ENCODE results near the gene ARHGEF37. TPM values are rescaled to one million over a fixed set of nuclear protein-coding genes. Genes with fewer than 3 reads are reported as not detected.
"Not testable (repeated sequence)": the region's sequence is repeated elsewhere in the genome, so short reads cannot be mapped to it uniquely, and the experiment has no call there.

Gene ARHGEF37
- total RNA-seq, 5 donors from 2014 or later (not counting 1 experiment from before 2014, with no cell fraction given) = 0.07 to 1.0 (median 0.59) TPM; not detected in 1

- no peaks in the 10 kb centered on the region for H3K36me3 Mint-ChIP-seq
- H3K4me3 Mint-ChIP-seq = no peak overlapping the region
- Histone ChIP-seq H3K27ac (ENCODE audit: low read length) (no peak overlapping the region), H3K36me3 (ENCODE audit: control insufficient read depth in 2 of 2, extremely low read depth in 1 of 2, insufficient read depth in 1 of 2, low read length in 1 of 2) (no peaks in the 10 kb centered on the region), H3K27me3 (replicated peaks in 1 of 2; ENCODE audit: control insufficient read depth in 2 of 2, extremely low read depth in 1 of 2, insufficient read depth in 2 of 2, low read length in 1 of 2) (no peaks in the 10 kb centered on the region), H3K4me3 (ENCODE audit: control insufficient read depth in 1 of 2, extremely low read depth in 1 of 2, low read length in 1 of 2) (no peak overlapping the region), H3K4me1 (ENCODE audit: control insufficient read depth in 1 of 2, extremely low read depth in 1 of 2, insufficient read depth in 2 of 2, low read length in 2 of 2) (peaks cover 6 to 12% of the 10 kb centered on the region in 2 experiments), H3K9me3 (no peaks in the 10 kb centered on the region)
- peaks cover 20 to 25% (median 22%) of the 10 kb centered on the region in 3 donors for H3K4me1 Mint-ChIP-seq
- H3K27me3 Mint-ChIP-seq = no peaks in the 10 kb centered on the region
- ChIA-PET POLR2A (no interaction called here), CTCF (no interaction called here)
- WGBS (ENCODE audit: insufficient coverage) = 95% methylated on average over 2 of the region's 2 CpGs
- H3K27ac Mint-ChIP-seq = no peak overlapping the region
- DNase-seq = no peak
- no peak for ATAC-seq (replicated peaks in 1 of 4)
- no peaks in the 10 kb centered on the region for H3K9me3 Mint-ChIP-seq
These were observed 21.6 kb upstream of the ARHGEF37 start for GRCh38 chr5:149559706-149560105.

GRCh38 chr5:149561848-149562247 is 19.4 kb upstream of the ARHGEF37 start:
- H3K36me3 ChIP-seq (ENCODE audit: control insufficient read depth in 2 of 2, extremely low read depth in 1 of 2, insufficient read depth in 1 of 2, low read length in 1 of 2) = no peaks in the 10 kb centered on the region
- no peaks in the 10 kb centered on the region for H3K27me3 ChIP-seq (replicated peaks in 1 of 2; ENCODE audit: control insufficient read depth in 2 of 2, extremely low read depth in 1 of 2, insufficient read depth in 2 of 2, low read length in 1 of 2)
- ChIA-PET POLR2A (interaction anchor here in 1 of 2 donors (1.4 kb wide), 1 partner anchor 11 kb away, joined by 5 read pairs; no protein-coding TSS in a partner anchor), CTCF (interaction anchor here (0.7 to 2.4 kb wide), 8 partner anchors 43 to 204 kb away, joined by 3 to 11 read pairs (median 4); no protein-coding TSS in a partner anchor)
- DNase-seq (no peak), ATAC-seq (replicated peaks in 1 of 4) (peak in 3 of 4 experiments; percentile 50 to 90 (median 87))
- no peaks in the 10 kb centered on the region for H3K27me3 Mint-ChIP-seq
- H3K4me1 ChIP-seq (ENCODE audit: control insufficient read depth in 1 of 2, extremely low read depth in 1 of 2, insufficient read depth in 2 of 2, low read length in 2 of 2) = peaks cover 6 to 12% of the 10 kb centered on the region in 2 experiments
- no peak overlapping the region for H3K4me3 ChIP-seq (ENCODE audit: control insufficient read depth in 1 of 2, extremely low read depth in 1 of 2, low read length in 1 of 2)
- H3K9me3 Mint-ChIP-seq = no peaks in the 10 kb centered on the region
- no peaks in the 10 kb centered on the region for H3K36me3 Mint-ChIP-seq
- peak overlapping the region; percentile 13 to 20 for H3K27ac Mint-ChIP-seq
- H3K9me3 ChIP-seq = no peaks in the 10 kb centered on the region
- H3K4me3 Mint-ChIP-seq = no peak overlapping the region
- no CpG with 5 or more reads among the region's 2 CpGs for WGBS (ENCODE audit: insufficient coverage)
- H3K27ac ChIP-seq (ENCODE audit: low read length) = peak overlapping the region; percentile 3
- peaks cover 20 to 25% (median 22%) of the 10 kb centered on the region in 3 donors for H3K4me1 Mint-ChIP-seq

DNA sequence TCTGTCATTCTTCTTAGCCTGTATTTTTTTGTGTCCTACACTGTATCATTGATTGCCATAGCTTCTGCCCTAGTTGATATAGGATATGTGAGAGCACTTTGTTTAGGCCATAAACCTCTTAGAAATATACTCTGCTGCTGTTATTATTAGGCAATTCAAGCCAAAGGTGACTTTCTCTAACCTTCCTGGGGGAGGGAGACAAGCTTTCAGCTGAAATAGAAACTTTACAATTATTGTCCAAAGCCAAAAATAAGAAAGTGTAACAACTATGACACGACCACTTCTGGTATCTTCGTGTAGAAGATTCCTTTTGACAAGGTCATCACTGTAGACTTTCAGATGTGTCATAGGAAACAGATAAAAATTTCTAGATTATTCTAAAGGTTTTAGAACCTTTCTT is 17.8 kb upstream of the ARHGEF37 start:
- H3K27ac Mint-ChIP-seq = peak overlapping the region; percentile 61 to 68
- no peak for ATAC-seq (replicated peaks in 1 of 4)
- POLR2A ChIA-PET = interaction anchor here in 1 of 2 donors (1.0 kb wide), 1 partner anchor 14 kb away, joined by 5 read pairs; no protein-coding TSS in a partner anchor

DNA sequence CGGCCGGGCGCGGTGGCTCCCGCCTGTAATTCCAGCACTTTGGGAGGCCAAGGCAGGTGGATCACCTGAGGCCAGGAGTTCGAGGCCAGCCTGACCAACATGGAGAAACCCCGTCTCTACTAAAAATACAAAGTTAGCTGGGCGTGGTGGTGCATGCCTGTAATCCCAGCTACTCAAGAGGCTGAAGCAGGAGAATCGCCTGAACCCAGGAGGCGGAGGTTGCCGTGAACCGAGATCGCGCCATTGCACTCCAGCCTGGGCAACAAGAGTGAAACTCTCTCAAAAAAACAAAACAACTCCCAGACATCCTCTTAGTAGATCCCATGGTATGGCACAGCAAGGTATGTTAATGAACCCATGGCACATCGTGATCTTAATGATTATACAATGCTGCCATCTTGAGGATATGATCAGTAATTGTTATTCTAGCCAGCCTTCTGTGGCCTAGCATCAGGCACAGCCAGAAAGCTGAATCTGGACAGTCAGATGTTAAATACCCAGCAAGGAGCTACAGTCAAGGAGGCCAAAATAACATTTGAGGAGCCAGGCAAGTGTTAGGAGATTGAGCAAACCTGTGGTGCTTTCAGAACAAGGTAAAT is 16.7 kb upstream of the ARHGEF37 start:
- peaks cover 20 to 25% (median 22%) of the 10 kb centered on the region in 3 donors for H3K4me1 Mint-ChIP-seq
- DNase-seq (peak in 10 of 35 experiments; percentile 9 to 81 (median 18)), ATAC-seq (replicated peaks in 1 of 4) (peak; percentile 78 to 97 (median 86))
- not testable (repeated sequence) for H3K4me3 Mint-ChIP-seq; H3K27ac Mint-ChIP-seq; H3K4me3 ChIP-seq (ENCODE audit: control insufficient read depth in 1 of 2, extremely low read depth in 1 of 2, low read length in 1 of 2); H3K36me3 Mint-ChIP-seq; H3K9me3 Mint-ChIP-seq; H3K27ac ChIP-seq (ENCODE audit: low read length); H3K27me3 ChIP-seq (replicated peaks in 1 of 2; ENCODE audit: control insufficient read depth in 2 of 2, extremely low read depth in 1 of 2, insufficient read depth in 2 of 2, low read length in 1 of 2); H3K36me3 ChIP-seq (ENCODE audit: control insufficient read depth in 2 of 2, extremely low read depth in 1 of 2, insufficient read depth in 1 of 2, low read length in 1 of 2); H3K9me3 ChIP-seq; H3K27me3 Mint-ChIP-seq
- H3K4me1 ChIP-seq (ENCODE audit: control insufficient read depth in 1 of 2, extremely low read depth in 1 of 2, insufficient read depth in 2 of 2, low read length in 2 of 2) = peaks cover 6 to 12% of the 10 kb centered on the region in 2 experiments
- 62% methylated on average over 11 of the region's 15 CpGs for WGBS (ENCODE audit: insufficient coverage)
- ChIA-PET POLR2A (interaction anchor here in 1 of 2 donors (0.6 kb wide), 1 partner anchor 71 kb away, joined by 3 read pairs; no protein-coding TSS in a partner anchor), CTCF (interaction anchor here (0.5 to 2.0 kb wide), 20 partner anchors 12 to 1192 kb away, joined by 3 to 18 read pairs (median 4); no protein-coding TSS in a partner anchor)

More for the DNA sequence above, 17.8 kb upstream of the ARHGEF37 start:
- Mint-ChIP-seq H3K4me1 (peaks cover 20 to 25% (median 22%) of the 10 kb centered on the region in 3 donors), H3K36me3 (no peaks in the 10 kb centered on the region), H3K9me3 (no peaks in the 10 kb centered on the region), H3K27me3 (no peaks in the 10 kb centered on the region), H3K4me3 (peak overlapping the region in 1 of 3 donors; percentile 31)
- DNase-seq = no peak
- Histone ChIP-seq H3K27ac (ENCODE audit: low read length) (no peak overlapping the region), H3K9me3 (no peaks in the 10 kb centered on the region), H3K4me3 (ENCODE audit: control insufficient read depth in 1 of 2, extremely low read depth in 1 of 2, low read length in 1 of 2) (no peak overlapping the region), H3K4me1 (ENCODE audit: control insufficient read depth in 1 of 2, extremely low read depth in 1 of 2, insufficient read depth in 2 of 2, low read length in 2 of 2) (peaks cover 6 to 12% of the 10 kb centered on the region in 2 experiments), H3K36me3 (ENCODE audit: control insufficient read depth in 2 of 2, extremely low read depth in 1 of 2, insufficient read depth in 1 of 2, low read length in 1 of 2) (no peaks in the 10 kb centered on the region), H3K27me3 (replicated peaks in 1 of 2; ENCODE audit: control insufficient read depth in 2 of 2, extremely low read depth in 1 of 2, insufficient read depth in 2 of 2, low read length in 1 of 2) (no peaks in the 10 kb centered on the region)
- no CpG with 5 or more reads among the region's 2 CpGs for WGBS (ENCODE audit: insufficient coverage)
- CTCF ChIA-PET = interaction anchor here (0.5 to 2.4 kb wide), 16 partner anchors 12 to 218 kb away, joined by 3 to 11 read pairs (median 4); partner anchors contain the start of genes CSNK1A1 (in 1 of the 2) and GRPEL2 (in 1 of the 2)

- H3K27me3 Mint-ChIP-seq = no peaks in the 10 kb centered on the region
- ChIA-PET POLR2A (interaction anchor here in 1 of 2 donors (0.7 kb wide), 1 partner anchor 24 kb away, joined by 3 read pairs; no protein-coding TSS in a partner anchor), CTCF (interaction anchor here (0.6 to 2.1 kb wide), 5 partner anchors 16 to 838 kb away, joined by 3 to 12 read pairs (median 3); partner anchors contain the start of gene CSNK1A1 (in 1 of the 2))
- Histone ChIP-seq H3K9me3 (no peaks in the 10 kb centered on the region), H3K4me1 (ENCODE audit: control insufficient read depth in 1 of 2, extremely low read depth in 1 of 2, insufficient read depth in 2 of 2, low read length in 2 of 2) (peaks cover 3 to 6% of the 10 kb centered on the region in 2 experiments), H3K36me3 (ENCODE audit: control insufficient read depth in 2 of 2, extremely low read depth in 1 of 2, insufficient read depth in 1 of 2, low read length in 1 of 2) (no peaks in the 10 kb centered on the region), H3K27me3 (replicated peaks in 1 of 2; ENCODE audit: control insufficient read depth in 2 of 2, extremely low read depth in 1 of 2, insufficient read depth in 2 of 2, low read length in 1 of 2) (no peaks in the 10 kb centered on the region), H3K27ac (ENCODE audit: low read length) (no peak overlapping the region), H3K4me3 (ENCODE audit: control insufficient read depth in 1 of 2, extremely low read depth in 1 of 2, low read length in 1 of 2) (no peak overlapping the region)
- no peak overlapping the region for H3K27ac Mint-ChIP-seq
- DNase-seq (no peak), ATAC-seq (replicated peaks in 1 of 4) (no peak)
- no peaks in the 10 kb centered on the region for H3K9me3 Mint-ChIP-seq
- no peaks in the 10 kb centered on the region for H3K36me3 Mint-ChIP-seq
- WGBS (ENCODE audit: insufficient coverage) = no CpG with 5 or more reads among the region's 1 CpG
- no peak overlapping the region for H3K4me3 Mint-ChIP-seq
- peaks cover 9 to 12% (median 11%) of the 10 kb centered on the region in 3 donors for H3K4me1 Mint-ChIP-seq
These were observed 14.1 kb upstream of the ARHGEF37 start for GRCh38 chr5:149567226-149567625.

DNA sequence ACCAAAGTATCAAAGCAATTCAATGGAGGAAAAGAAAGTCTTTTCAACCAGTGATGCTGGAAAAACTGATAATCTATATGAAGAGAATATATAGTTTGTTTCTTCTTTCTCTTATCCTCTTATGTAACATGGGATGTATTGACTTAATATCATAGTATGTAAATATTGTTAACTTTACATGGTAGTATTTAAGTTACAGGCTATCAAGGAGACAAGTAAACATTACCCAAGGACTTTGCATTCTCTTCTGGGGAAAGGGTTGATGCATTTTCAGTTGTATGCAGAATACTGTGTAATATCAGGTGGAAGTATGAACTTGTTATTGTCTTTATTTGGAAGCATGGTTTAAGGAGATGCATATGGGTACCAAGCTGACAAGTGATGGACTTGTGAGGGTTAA is 9.1 kb upstream of the ARHGEF37 start:
- no peak overlapping the region for H3K27ac Mint-ChIP-seq
- H3K9me3 ChIP-seq = no peaks in the 10 kb centered on the region
- no peak overlapping the region for H3K4me3 Mint-ChIP-seq
- peaks cover 0 to 12% (median 10%) of the 10 kb centered on the region in 3 donors for H3K4me1 Mint-ChIP-seq
- H3K36me3 ChIP-seq (ENCODE audit: control insufficient read depth in 2 of 2, extremely low read depth in 1 of 2, insufficient read depth in 1 of 2, low read length in 1 of 2) = no peaks in the 10 kb centered on the region
- H3K27ac ChIP-seq (ENCODE audit: low read length) = no peak overlapping the region
- H3K27me3 Mint-ChIP-seq = no peaks in the 10 kb centered on the region
- H3K4me3 ChIP-seq (ENCODE audit: control insufficient read depth in 1 of 2, extremely low read depth in 1 of 2, low read length in 1 of 2) = no peak overlapping the region
- CTCF ChIA-PET = interaction anchor here in 1 of 2 donors (0.7 kb wide), 2 partner anchors 8 to 165 kb away, joined by 3 to 6 read pairs; no protein-coding TSS in a partner anchor
- no peaks in the 10 kb centered on the region for H3K36me3 Mint-ChIP-seq
- ATAC-seq (replicated peaks in 1 of 4) (no peak), DNase-seq (no peak)
- H3K9me3 Mint-ChIP-seq = no peaks in the 10 kb centered on the region
- POLR2A ChIA-PET = no interaction called here
- H3K27me3 ChIP-seq (replicated peaks in 1 of 2; ENCODE audit: control insufficient read depth in 2 of 2, extremely low read depth in 1 of 2, insufficient read depth in 2 of 2, low read length in 1 of 2) = no peaks in the 10 kb centered on the region
- H3K4me1 ChIP-seq (ENCODE audit: control insufficient read depth in 1 of 2, extremely low read depth in 1 of 2, insufficient read depth in 2 of 2, low read length in 2 of 2) = peaks cover 5 to 13% of the 10 kb centered on the region in 2 experiments
